ENCODE data around the gene ADAT3.
"Not testable (repeated sequence)": the region's sequence is repeated elsewhere in the genome, so short reads cannot be mapped to it uniquely, and the experiment has no call there.

ADAT3 gene

GRCh38 chr19:1867349-1867724, 37.9 kb upstream of the ADAT3 start:
- no peak for DNase-seq

- DNase-seq: no peak
Observed at GRCh38 chr19:1868971-1869370, 36.2 kb upstream of the ADAT3 start.

- no peak for DNase-seq
Observed at GRCh38 chr19:1871140-1871597, 34.0 kb upstream of the ADAT3 start.

- DNase-seq: no peak
Observed at GRCh38 chr19:1871630-1872029, 33.6 kb upstream of the ADAT3 start.

GRCh38 chr19:1872807-1873523, 32.2 kb upstream of the ADAT3 start:
- no peak for DNase-seq

- DNase-seq: peak; percentile 1
Observed at GRCh38 chr19:1873524-1874473, 31.4 kb upstream of the ADAT3 start.

- DNase-seq: peak; percentile 8
Observed at GRCh38 chr19:1874554-1875185, 30.5 kb upstream of the ADAT3 start.

- not testable (repeated sequence) for DNase-seq
Observed at GRCh38 chr19:1875265-1875645, 29.9 kb upstream of the ADAT3 start.

GRCh38 chr19:1875646-1876495, 29.3 kb upstream of the ADAT3 start:
- peak; percentile 96 for DNase-seq

GRCh38 chr19:1876496-1877279, 28.5 kb upstream of the ADAT3 start:
- peak; percentile 58 for DNase-seq

- DNase-seq: peak; percentile 29
Observed at GRCh38 chr19:1877280-1877660, 27.9 kb upstream of the ADAT3 start.

- DNase-seq: not testable (repeated sequence)
Observed at GRCh38 chr19:1878583-1878982, 26.6 kb upstream of the ADAT3 start.

- DNase-seq: not testable (repeated sequence)
Observed at GRCh38 chr19:1879982-1880381, 25.2 kb upstream of the ADAT3 start.

GRCh38 chr19:1880611-1881392, 24.4 kb upstream of the ADAT3 start:
- DNase-seq: no peak

GRCh38 chr19:1881393-1882088, 23.7 kb upstream of the ADAT3 start:
- not testable (repeated sequence) for DNase-seq

- no peak for DNase-seq
Observed at GRCh38 chr19:1882089-1882785, 23.0 kb upstream of the ADAT3 start.

GRCh38 chr19:1882786-1883692, 22.2 kb upstream of the ADAT3 start:
- no peak for DNase-seq

GRCh38 chr19:1883784-1884183, 21.4 kb upstream of the ADAT3 start:
- no peak for DNase-seq
